GM21423 (cell line): ENCODE data around the gene CDH23.

Source experiments
- ATAC-seq: cut with Tn5 transposase; IDR thresholded peaks from one replicate; pipeline ENCODE4 v1.9.1; 2021; ENCODE audit warnings: mild to moderate bottlenecking, moderate library complexity; ENCODE audit not compliant: unreplicated experiment

Gene CDH23

GRCh38 chr10:71531485-71532446 lies 135.0 kb downstream of the CDH23 start:
- ATAC-seq = no peak

- ATAC-seq = no peak
Measured at GRCh38 chr10:71532878-71533277, 136.2 kb downstream of the CDH23 start.

DNA sequence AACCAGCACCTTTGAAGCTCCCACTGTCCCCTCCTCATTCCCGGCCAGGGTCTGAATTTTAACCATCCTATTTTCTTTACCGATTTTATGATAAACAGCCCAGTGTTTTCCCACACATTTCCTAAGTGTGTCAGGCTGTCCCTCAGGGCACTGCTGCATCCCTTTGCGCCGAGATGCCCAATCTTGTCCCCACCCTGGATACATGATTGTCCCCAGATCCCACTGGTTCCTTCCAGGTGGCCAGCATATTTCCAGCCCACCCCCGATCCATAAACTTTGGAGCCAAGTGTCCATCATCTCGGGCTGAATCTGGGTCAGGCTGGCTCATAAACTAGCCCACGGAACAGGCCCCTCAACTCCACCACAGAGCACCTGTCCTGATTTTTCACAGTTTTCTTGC lies 137.2 kb downstream of the CDH23 start:
- ATAC-seq = no peak

DNA sequence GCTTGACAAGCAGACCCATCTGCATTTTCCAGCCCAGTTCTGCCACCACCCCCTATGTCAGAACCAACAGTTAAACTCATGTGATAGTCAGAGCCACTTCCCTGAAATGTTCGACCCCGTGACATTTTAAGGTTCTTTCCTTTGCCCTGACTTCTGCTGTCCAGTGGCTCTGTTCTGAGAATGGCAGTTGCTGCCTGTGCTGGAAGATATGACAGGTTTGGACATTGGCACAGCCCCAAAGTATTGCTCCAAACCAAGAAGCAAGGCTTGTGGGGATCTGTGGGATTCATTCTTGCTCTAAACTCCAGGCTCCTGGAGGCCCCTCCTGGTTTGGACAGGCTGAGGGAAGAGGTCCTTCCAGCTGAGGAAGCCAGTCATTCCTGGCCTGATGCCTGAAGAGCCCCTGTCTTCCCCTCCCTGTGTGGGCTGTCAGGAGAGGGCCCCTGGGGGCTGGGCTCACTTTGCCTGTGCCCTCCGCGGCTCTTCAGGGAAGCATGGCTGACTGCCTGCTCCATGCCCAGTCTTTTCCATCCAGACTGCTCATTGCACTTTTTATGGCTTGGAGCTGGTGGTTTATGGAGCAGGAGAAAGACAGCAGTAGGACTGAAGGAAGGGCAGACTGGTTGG lies 138.0 kb downstream of the CDH23 start:
- no peak for ATAC-seq

DNA sequence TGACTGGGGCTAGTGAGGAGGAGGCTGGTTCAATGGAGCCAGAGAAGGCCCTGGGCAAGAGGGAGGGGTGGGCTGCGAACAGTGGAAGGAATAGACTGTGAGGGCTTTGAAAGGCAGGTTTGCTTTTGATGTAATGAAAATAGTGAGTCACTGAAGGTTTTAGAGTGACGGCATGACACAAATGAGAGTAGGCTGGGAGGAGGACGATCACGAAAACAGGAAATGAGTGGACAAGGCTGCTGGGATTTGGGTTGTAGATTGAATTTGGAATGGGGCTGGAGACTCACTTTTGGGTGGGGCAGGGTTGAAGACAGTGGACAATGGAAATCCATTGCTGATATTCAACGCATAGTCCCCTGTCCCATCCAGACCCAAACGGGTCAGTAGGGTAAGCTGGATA lies 139.6 kb downstream of the CDH23 start:
- ATAC-seq = no peak

GRCh38 chr10:71537125-71537524 lies 140.4 kb downstream of the CDH23 start:
- ATAC-seq = no peak

DNA sequence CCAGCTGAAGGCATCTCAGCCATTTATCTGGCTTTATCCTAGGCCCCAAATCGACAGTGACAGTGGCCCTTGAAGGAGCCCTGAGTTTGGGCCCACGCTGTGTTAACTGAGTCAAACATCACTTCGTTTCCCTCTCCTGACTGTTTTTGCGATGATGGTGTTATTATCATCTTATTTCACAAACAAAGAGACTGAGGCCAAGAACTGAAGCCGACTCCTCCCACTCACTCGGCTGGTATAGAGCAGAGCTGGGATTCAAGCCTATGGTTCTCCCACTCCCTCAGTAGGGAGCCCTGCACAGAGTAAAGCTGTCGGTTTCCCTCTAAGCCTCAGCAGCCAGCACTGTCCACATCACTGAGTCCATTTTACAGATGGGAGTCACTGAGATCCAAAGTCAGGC lies 141.0 kb downstream of the CDH23 start:
- ATAC-seq = no peak

DNA sequence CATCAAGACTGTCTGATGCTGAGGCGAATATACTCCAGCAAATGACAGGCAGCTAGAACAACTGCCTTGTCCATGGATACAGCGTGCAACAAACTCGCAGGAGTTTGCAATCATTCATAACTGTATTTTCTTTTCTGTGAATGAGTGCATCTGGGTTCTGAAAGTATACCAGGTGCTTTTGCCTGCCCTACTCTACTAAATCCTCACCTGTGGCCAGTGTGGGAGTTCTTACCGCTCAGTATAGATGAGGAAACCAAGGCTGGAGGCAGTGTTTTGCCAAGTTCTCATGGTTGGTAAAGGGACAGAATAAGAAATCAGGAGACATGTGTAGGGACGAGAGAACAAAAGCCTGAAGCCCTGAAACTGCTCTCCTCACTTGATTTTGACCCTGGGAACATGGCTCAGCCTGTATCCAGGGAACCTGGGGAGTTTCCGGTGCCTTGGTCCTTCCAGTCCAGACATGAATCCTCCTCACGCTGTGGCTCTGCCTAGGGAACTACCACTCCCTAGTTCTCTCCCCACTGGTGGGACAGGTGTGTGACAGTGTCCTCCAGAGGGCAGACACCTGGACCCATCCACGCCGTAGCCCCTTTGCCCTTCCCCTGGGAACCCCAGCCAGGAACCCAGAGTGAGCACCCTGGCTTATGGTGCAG lies 142.0 kb downstream of the CDH23 start:
- no peak for ATAC-seq

GRCh38 chr10:71539442-71540118 lies 142.9 kb downstream of the CDH23 start:
- no peak for ATAC-seq

DNA sequence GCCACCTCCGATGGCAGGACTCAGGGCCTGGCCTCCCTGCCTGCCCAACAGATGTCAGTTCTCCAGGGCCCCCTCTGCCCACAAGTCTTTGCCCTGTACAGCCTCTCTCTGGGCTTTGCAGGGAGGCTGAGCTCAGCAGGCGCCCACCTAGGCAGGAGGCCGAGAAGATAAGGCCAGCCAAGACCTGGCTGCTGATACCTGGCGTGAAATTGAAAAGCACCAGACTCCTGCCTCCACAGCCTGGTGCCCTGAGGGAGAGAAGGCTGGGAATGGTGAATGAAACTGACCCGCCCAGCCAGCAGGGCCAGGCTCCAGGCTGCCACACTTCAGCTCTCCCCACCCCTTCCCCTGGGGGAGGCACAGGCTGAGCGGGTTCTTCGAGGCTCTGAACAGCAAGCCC lies 145.8 kb downstream of the CDH23 start:
- ATAC-seq = no peak

DNA sequence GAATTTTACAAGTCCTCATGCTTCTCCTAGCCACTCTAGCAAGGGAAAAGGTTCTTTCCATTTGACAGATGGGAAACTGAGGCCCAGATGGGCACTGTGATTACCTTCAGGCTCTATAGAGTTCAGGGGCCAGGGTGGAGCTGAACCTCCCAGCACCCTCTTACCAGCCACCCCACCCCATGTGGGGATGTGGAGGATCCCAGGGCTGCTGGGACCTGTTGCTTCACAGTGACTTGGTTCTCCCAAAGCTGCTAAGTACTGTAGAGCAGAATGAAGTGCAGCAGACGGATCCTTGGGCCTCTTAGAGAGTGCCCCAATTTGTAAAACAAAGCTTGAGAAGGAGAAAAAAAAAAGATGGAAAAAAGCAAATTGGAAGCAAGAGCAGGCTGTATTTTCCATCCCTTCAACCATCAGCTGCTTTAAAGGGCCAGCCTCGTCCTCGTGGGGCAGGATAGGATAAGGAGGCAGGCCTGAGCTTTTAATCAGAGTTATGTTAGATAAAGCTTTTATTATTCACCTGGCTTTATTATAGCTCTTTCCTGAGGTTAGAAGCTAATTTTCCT lies 147.0 kb downstream of the CDH23 start:
- no peak for ATAC-seq

DNA sequence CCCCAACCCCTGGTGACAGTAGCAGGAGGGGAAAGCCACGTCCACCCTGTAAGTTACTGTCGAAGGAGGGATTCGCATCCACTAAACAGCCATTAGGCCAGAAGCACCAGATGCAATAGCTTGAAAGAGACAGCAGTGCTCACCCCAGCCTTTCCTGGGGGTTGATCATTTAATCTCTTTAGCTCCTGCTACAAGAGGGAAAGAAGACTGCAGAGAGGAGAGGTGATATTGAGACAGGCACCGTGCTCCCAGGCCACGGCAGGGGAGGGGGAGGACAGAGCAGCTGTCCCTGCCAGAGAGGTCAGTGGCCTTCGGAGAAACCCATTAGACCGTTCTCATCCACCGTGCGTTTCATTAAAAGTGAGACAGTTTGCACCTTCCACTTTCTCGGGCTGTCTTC lies 148.3 kb downstream of the CDH23 start:
- ATAC-seq = no peak

DNA sequence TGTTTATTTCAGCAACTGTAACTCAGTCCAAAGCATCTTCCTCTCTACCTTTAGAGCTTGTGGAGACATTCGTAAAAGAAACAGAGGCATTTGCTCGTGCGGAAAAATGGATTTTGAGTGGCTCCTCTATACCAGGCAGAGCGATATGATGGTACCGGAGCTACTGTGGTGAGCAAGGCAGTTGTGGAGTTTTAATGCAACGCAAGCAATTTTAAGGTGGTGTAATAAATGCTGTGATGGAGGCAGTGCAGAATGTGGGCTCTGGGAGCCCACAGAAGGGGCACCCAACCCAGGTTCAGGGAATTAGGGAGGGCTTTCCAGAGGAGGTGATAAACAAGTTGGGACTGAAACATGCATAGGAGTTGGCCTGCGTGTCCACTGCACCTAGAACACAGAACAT lies 149.5 kb downstream of the CDH23 start:
- no peak for ATAC-seq

- no peak for ATAC-seq
Measured at GRCh38 chr10:71547312-71547711, 150.6 kb downstream of the CDH23 start.

- no peak for ATAC-seq
Measured at GRCh38 chr10:71547876-71548846, 151.4 kb downstream of the CDH23 start.

- no peak for ATAC-seq
Measured at GRCh38 chr10:71549766-71550533, 153.2 kb downstream of the CDH23 start.

DNA sequence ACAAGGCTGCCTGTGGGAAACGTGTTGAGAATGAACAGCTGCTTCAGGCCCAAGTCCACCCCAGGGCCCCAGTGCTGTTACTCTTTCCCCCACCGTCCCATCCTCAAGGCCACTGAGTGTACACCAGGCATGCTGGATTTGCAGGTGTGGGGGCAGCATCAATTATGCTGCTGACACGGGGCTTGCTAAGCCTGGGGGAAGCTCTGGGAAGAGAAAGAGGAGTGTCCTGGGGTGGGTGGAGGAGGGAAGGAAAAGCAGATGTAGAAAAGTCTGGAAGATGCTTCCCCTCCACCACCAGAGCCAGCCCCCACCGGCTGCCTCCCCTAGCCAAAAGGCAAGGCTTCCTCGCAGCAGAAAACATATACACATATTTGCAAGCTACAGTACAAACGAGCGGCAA lies 153.9 kb downstream of the CDH23 start:
- ATAC-seq = no peak

DNA sequence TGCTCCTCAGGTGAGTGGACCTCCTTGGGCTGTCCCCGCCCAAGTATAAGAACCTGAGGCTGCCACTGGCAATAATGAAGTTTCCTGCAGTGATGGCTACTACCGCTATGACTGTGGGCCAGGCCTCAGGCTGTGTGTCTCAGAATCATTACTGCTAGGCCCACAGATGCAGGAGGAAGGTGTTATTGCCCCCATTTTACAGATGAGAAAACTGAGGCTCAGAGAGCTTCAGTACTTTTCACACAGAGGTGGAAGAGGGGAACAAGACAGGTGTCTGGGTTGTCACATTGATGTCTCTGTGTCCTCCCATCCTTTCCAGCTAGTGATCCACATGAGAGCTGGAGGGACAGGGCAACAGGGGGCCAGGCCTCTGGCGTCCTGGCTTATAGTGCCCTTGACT lies 155.2 kb downstream of the CDH23 start:
- no peak for ATAC-seq

GRCh38 chr10:71553432-71553831 lies 156.7 kb downstream of the CDH23 start:
- no peak for ATAC-seq
